Activated B cell treated with CpG ODN at 0.5 μM for 24 hours (primary cell): ENCODE results near the gene SIGLEC11. TPM values are rescaled to one million over a fixed set of nuclear protein-coding genes. Genes with fewer than 3 reads are reported as not detected.

Source experiments
- ATAC-seq: fragments of 200-7000 bp; cut with Tn5 transposase; one replicate; pipeline ENCODE4 v1.10.0; 2021; ENCODE audit warnings: low read depth, mild to moderate bottlenecking, moderate library complexity
- CTCF ChIA-PET: fragments of 350-600 bp; sonication (Branson Sonifier 250); formaldehyde crosslinking; loops from one replicate; lab custom pipeline; 2021; ENCODE audit warnings: antibody characterized with exemption; lab: Charles Lee
- POLR2A ChIA-PET: fragments of 350-600 bp; sonication (Branson Sonifier 250); formaldehyde crosslinking; loops from one replicate; lab custom pipeline; 2021; ENCODE audit warnings: antibody characterized with exemption; lab: Charles Lee
- DNase-seq: peaks from one replicate; pipeline ENCODE4 v3.0.0; 2022
- H3K27ac Mint-ChIP-seq: one replicate; pipeline ENCODE4 v1.8.0; 2020; ENCODE audit warnings: mixed read lengths
- H3K27me3 Mint-ChIP-seq: one replicate; pipeline ENCODE4 v1.8.0; 2021; ENCODE audit warnings: mixed read lengths
- H3K36me3 Mint-ChIP-seq: one replicate; pipeline ENCODE4 v1.8.0; 2021; ENCODE audit warnings: low read depth, mixed read lengths
- H3K4me1 Mint-ChIP-seq: one replicate; pipeline ENCODE4 v1.8.0; 2021; ENCODE audit warnings: mixed read lengths
- H3K4me3 Mint-ChIP-seq: one replicate; pipeline ENCODE4 v1.8.0; 2020; ENCODE audit warnings: mild to moderate bottlenecking, mixed read lengths
- H3K9me3 Mint-ChIP-seq: one replicate; pipeline ENCODE4 v1.8.0; 2020; ENCODE audit warnings: mixed read lengths
- intact Hi-C: fragments of 100-400 bp; cut with micrococcal nuclease; formaldehyde crosslinking; loops from one replicate; pipeline ENCODE4 v1.15.1; 2024
- total RNA-seq: library from RNA; stranded (reverse); gene quantifications from 2 replicates; pipeline ENCODE4 v1.2.3, GENCODE V29; 2022
- TF ChIP-seq, protein P1 (sequence below): fragments of 200-600 bp; IDR thresholded peaks from one replicate; pipeline ENCODE4 v1.8.0; 2022; ENCODE audit warnings: antibody characterized with exemption, mild to moderate bottlenecking

The SIGLEC11 gene
- total RNA-seq, 1 donor from 2014 or later: not detected

DNA sequence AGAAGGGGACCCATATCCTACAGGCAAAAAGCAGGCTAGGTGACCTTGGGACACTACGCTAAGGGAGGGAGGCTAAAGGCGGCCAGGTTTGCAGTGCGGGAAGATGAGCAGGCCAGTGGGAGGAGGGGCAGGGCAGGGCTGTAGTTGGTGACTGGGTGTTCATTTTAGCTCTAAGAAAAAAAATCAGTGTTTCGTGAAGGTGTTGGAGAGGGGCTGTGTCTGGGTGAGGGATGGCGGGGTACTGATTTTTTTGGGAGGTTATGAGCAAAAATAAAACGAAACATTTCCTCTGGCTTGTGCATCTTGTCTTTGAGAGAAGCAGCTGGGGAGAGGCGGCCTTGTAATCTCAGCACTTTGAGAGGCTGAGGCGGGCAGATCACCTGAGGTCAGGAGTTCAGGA lies 27.3 kb downstream of the SIGLEC11 start:
- ChIA-PET CTCF (no interaction called here), POLR2A (interaction anchor here (0.9 to 9.5 kb wide), 5 partner anchors 16 to 57 kb away, joined by 3 to 229 read pairs (median 7); partner anchors contain the start of genes AKT1S1 and IL4I1)
- TF ChIP-seq, protein P1, sequence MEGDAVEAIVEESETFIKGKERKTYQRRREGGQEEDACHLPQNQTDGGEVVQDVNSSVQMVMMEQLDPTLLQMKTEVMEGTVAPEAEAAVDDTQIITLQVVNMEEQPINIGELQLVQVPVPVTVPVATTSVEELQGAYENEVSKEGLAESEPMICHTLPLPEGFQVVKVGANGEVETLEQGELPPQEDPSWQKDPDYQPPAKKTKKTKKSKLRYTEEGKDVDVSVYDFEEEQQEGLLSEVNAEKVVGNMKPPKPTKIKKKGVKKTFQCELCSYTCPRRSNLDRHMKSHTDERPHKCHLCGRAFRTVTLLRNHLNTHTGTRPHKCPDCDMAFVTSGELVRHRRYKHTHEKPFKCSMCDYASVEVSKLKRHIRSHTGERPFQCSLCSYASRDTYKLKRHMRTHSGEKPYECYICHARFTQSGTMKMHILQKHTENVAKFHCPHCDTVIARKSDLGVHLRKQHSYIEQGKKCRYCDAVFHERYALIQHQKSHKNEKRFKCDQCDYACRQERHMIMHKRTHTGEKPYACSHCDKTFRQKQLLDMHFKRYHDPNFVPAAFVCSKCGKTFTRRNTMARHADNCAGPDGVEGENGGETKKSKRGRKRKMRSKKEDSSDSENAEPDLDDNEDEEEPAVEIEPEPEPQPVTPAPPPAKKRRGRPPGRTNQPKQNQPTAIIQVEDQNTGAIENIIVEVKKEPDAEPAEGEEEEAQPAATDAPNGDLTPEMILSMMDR: no peak
- Mint-ChIP-seq H3K4me3 (no peak overlapping the region), H3K9me3 (no peaks in the 10 kb centered on the region), H3K36me3 (peaks cover 45% of the 10 kb centered on the region), H3K27me3 (no peaks in the 10 kb centered on the region), H3K4me1 (peaks cover 27% of the 10 kb centered on the region), H3K27ac (no peak overlapping the region)
- DNase-seq (no peak), ATAC-seq (no peak)
- intact Hi-C loops: no loop called here

DNA sequence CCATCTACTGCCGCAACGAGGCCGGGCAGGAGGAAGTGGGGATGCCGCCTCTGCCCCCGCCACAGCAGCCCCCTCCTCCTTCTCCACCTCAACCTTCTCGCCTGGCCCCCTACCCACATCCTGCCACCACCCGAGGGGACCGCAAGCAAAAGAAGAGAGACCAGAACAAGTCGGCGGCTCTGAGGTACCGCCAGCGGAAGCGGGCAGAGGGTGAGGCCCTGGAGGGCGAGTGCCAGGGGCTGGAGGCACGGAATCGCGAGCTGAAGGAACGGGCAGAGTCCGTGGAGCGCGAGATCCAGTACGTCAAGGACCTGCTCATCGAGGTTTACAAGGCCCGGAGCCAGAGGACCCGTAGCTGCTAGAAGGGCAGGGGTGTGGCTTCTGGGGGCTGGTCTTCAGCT lies 28.2 kb downstream of the SIGLEC11 start:
- H3K27ac Mint-ChIP-seq: no peak overlapping the region
- peaks cover 52% of the 10 kb centered on the region for H3K36me3 Mint-ChIP-seq
- no peaks in the 10 kb centered on the region for H3K9me3 Mint-ChIP-seq
- POLR2A ChIA-PET: interaction anchor here (0.6 to 9.5 kb wide), 8 partner anchors 10 to 120 kb away, joined by 3 to 229 read pairs (median 6); partner anchors contain the start of genes AKT1S1, FUZ and IL4I1
- peaks cover 33% of the 10 kb centered on the region for H3K4me1 Mint-ChIP-seq
- CTCF ChIA-PET: no interaction called here
- ATAC-seq: no peak
- H3K27me3 Mint-ChIP-seq: no peaks in the 10 kb centered on the region
- H3K4me3 Mint-ChIP-seq: no peak overlapping the region
- intact Hi-C loops: no loop called here
- DNase-seq: no peak
- TF ChIP-seq, protein P1: no peak

DNA sequence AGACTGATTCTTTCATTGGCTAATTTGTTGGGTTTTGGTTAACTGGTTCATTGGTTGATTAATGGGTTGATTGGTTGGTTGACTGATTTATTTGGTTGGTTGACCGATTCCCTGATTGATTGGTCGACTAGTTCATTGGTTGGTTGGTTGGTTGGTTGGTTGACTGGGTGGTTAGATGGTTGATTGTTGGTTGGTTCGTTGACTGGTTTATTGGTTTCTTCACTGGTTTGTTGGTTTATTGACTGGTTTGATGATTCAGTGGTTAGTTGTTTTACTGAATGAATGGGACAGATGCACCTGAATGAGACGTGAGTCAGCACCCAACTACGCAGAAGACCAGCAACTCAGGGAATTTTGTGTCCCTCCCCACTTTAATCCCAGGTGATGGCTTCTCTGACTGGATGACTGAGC lies 28.9 kb downstream of the SIGLEC11 start:
- H3K9me3 Mint-ChIP-seq: no peaks in the 10 kb centered on the region
- H3K27me3 Mint-ChIP-seq: no peaks in the 10 kb centered on the region
- intact Hi-C loops: no loop called here
- H3K4me3 Mint-ChIP-seq: peak overlapping the region; percentile 92
- no peak for ATAC-seq
- ChIA-PET CTCF (no interaction called here), POLR2A (interaction anchor here (0.6 to 9.5 kb wide), 3 partner anchors 9 to 38 kb away, joined by 3 to 229 read pairs (median 9); partner anchors contain the start of gene IL4I1)
- TF ChIP-seq, protein P1: no peak
- DNase-seq: no peak
- H3K27ac Mint-ChIP-seq: no peak overlapping the region
- H3K36me3 Mint-ChIP-seq: peaks cover 58% of the 10 kb centered on the region
- peaks cover 36% of the 10 kb centered on the region for H3K4me1 Mint-ChIP-seq

DNA sequence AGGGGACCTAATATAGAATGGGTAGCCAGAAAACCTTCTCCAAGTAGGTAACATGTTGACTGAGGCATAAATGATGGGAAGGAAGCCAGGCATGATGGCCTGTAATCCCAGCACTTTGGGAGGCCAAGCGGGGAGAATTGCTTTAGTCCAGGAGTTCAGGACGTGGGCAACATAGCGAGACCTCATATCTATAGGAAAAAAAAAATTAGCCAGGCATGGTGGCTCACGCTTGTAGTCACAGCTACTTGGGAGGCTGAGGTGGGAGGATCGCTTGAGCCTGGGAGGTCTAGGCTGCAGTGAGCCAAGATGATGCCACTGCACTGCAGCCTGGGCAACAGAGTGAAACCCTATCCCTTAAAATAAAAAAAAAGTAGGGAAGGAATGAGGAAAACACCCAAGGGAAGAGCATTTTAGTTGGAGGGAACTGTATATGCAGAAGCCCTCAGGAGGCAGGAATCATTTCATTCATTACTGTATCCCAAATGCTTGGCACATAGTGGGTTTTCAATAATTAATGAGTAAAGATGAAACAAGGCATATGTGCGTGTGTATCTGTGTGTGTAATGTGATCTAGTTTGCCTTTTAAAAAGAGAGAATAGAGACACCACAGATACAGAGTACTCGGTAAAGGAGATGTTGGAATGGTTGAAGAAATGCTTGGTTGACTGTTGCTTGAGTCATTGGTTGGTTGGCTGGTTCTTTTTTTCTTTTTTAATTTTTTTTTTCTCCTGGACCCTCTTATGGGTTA lies 29.5 kb downstream of the SIGLEC11 start:
- H3K27ac Mint-ChIP-seq: no peak overlapping the region

More for the DNA sequence above, 29.5 kb downstream of the SIGLEC11 start:
- Mint-ChIP-seq H3K27me3 (no peaks in the 10 kb centered on the region), H3K36me3 (peaks cover 62% of the 10 kb centered on the region), H3K4me1 (peaks cover 41% of the 10 kb centered on the region), H3K4me3 (peak overlapping the region; percentile 92), H3K9me3 (no peaks in the 10 kb centered on the region)
- TF ChIP-seq, protein P1: no peak
- intact Hi-C loops: loop anchor here (2.0 kb wide), 1 partner anchor 15 kb away; no protein-coding TSS in a partner anchor
- ChIA-PET POLR2A (interaction anchor here (0.6 to 9.5 kb wide), 5 partner anchors 13 to 62 kb away, joined by 4 to 229 read pairs (median 73); partner anchors contain the start of genes AKT1S1, IL4I1 and TBC1D17), CTCF (interaction anchor here (1.7 kb wide), 1 partner anchor 14 kb away, joined by 6 read pairs; no protein-coding TSS in a partner anchor)
- no peak for ATAC-seq
- DNase-seq: no peak
